PFSK-1 (cell line): Measurements from ENCODE around the gene TEAD2.

Experiments
- POLR2AphosphoS5 ChIP-seq: IDR thresholded peaks from 2 replicates; pipeline ENCODE4 v1.6.1; 2012; ENCODE audit warnings: low read depth, mild to moderate bottlenecking, control low read depth, low read length, moderate library complexity
- SIN3A ChIP-seq: IDR thresholded peaks from 2 replicates; pipeline ENCODE4 v1.6.1; 2012; ENCODE audit warnings: mild to moderate bottlenecking, low read length, moderate library complexity, borderline replicate concordance; ENCODE audit not compliant: insufficient read depth
- TAF1 ChIP-seq: IDR thresholded peaks from 2 replicates; pipeline ENCODE4 v1.6.1; 2012; ENCODE audit warnings: low read length, control low read depth, borderline replicate concordance; ENCODE audit not compliant: insufficient read depth

DNA sequence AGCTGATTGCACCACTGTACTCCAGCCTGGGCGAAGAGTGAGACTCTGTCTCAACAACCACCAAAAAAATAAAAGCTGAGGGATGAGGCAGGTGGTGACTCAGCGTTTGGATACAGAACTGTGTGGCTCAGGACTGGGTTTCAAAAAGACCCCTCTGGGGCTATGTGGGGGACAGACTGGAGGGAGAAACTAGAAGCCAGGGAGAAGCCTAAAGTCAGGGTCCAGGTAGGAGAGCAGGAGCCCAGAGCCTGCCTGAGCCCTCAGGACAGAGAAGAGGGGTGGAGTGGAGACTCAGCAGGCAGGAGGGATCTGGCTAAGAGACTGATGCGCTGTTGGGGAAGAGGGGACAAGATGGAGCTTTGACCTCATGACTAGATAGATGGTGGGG, 28.8 kb downstream of the TEAD2 start:
- TF ChIP-seq TAF1, result no peak
- TF ChIP-seq SIN3A, result no peak
- no peak for TF ChIP-seq POLR2AphosphoS5
